ENCODE measurements around the gene SLC9A3. TPM values are rescaled to one million over a fixed set of nuclear protein-coding genes. Genes with fewer than 3 reads are reported as not detected.
"Not testable (repeated sequence)": the region's sequence is repeated elsewhere in the genome, so short reads cannot be mapped to it uniquely, and the experiment has no call there.

The SLC9A3 gene
- 0.65 and 0.79 TPM in 2 replicates for total RNA-seq

- DNase-seq (ENCODE audit: low read depth in 2 of 2) = no peak
These were observed at the start of gene SLC9A3 for GRCh38 chr5:524234-524972. SLC9A3 (minus strand) TSS chr5:524449.

GRCh38 chr5:573976-574375, 49.7 kb upstream of the SLC9A3 start:
- DNase-seq (ENCODE audit: low read depth in 2 of 2) = no peak

GRCh38 chr5:573206-573605, 49.0 kb upstream of the SLC9A3 start:
- DNase-seq (ENCODE audit: low read depth in 2 of 2) = no peak

GRCh38 chr5:572398-573019, 48.3 kb upstream of the SLC9A3 start:
- DNase-seq (ENCODE audit: low read depth in 2 of 2) = no peak

- no peak for DNase-seq (ENCODE audit: low read depth in 2 of 2)
These were observed 47.5 kb upstream of the SLC9A3 start for GRCh38 chr5:571791-572190.

GRCh38 chr5:570886-571285, 46.6 kb upstream of the SLC9A3 start:
- DNase-seq (ENCODE audit: low read depth in 2 of 2) = no peak

GRCh38 chr5:570446-570845, 46.2 kb upstream of the SLC9A3 start:
- DNase-seq (ENCODE audit: low read depth in 2 of 2) = no peak

- DNase-seq (ENCODE audit: low read depth in 2 of 2) = no peak
These were observed 45.7 kb upstream of the SLC9A3 start for GRCh38 chr5:569868-570361.

- DNase-seq (ENCODE audit: low read depth in 2 of 2) = no peak
These were observed 45.2 kb upstream of the SLC9A3 start for GRCh38 chr5:569358-569867.

GRCh38 chr5:568809-569208, 44.6 kb upstream of the SLC9A3 start:
- no peak for DNase-seq (ENCODE audit: low read depth in 2 of 2)

GRCh38 chr5:568061-568781, 44.0 kb upstream of the SLC9A3 start:
- DNase-seq (ENCODE audit: low read depth in 2 of 2) = no peak

- DNase-seq (ENCODE audit: low read depth in 2 of 2) = no peak
These were observed 43.4 kb upstream of the SLC9A3 start for GRCh38 chr5:567664-568060.

GRCh38 chr5:566636-567309, 42.5 kb upstream of the SLC9A3 start:
- DNase-seq (ENCODE audit: low read depth in 2 of 2) = no peak

- no peak for DNase-seq (ENCODE audit: low read depth in 2 of 2)
These were observed 41.7 kb upstream of the SLC9A3 start for GRCh38 chr5:565782-566440.

- no peak for DNase-seq (ENCODE audit: low read depth in 2 of 2)
These were observed 37.2 kb upstream of the SLC9A3 start for GRCh38 chr5:561408-561807.

- DNase-seq (ENCODE audit: low read depth in 2 of 2) = no peak
These were observed 36.5 kb upstream of the SLC9A3 start for GRCh38 chr5:560792-561166.

- no peak for DNase-seq (ENCODE audit: low read depth in 2 of 2)
These were observed 34.7 kb upstream of the SLC9A3 start for GRCh38 chr5:558871-559503.

GRCh38 chr5:558326-558725, 34.1 kb upstream of the SLC9A3 start:
- DNase-seq (ENCODE audit: low read depth in 2 of 2) = no peak

- not testable (repeated sequence) for DNase-seq (ENCODE audit: low read depth in 2 of 2)
These were observed 33.7 kb upstream of the SLC9A3 start for GRCh38 chr5:557917-558316.

- no peak for DNase-seq (ENCODE audit: low read depth in 2 of 2)
These were observed 32.7 kb upstream of the SLC9A3 start for GRCh38 chr5:556909-557441.
